IMR-90 (cell line): ENCODE data around the gene OSGEP.

Experiments
- CEBPB ChIP-seq: IDR thresholded peaks from 2 replicates; pipeline ENCODE4 v1.6.1; 2012; ENCODE audit warnings: low read depth, low read length, improper control_type of control experiment
- CHD1 ChIP-seq: IDR thresholded peaks from 2 replicates; pipeline ENCODE4 v1.6.1; 2012; ENCODE audit warnings: low read depth, low read length, improper control_type of control experiment
- CTCF ChIP-seq: conservative IDR thresholded peaks from 2 replicates; pipeline ENCODE4 v1.5.1; 2012; ENCODE audit warnings: mild to moderate bottlenecking, low read depth, low read length, improper control_type of control experiment
- MAZ ChIP-seq: IDR thresholded peaks from 2 replicates; pipeline ENCODE4 v1.6.1; 2012; ENCODE audit warnings: low read depth, mild to moderate bottlenecking, low read length, improper control_type of control experiment, moderate library complexity, borderline replicate concordance
- POLR2A ChIP-seq: IDR thresholded peaks from 2 replicates; pipeline ENCODE4 v1.6.1; 2012; ENCODE audit warnings: mild to moderate bottlenecking, low read depth, low read length
- SMC3 ChIP-seq: fragments of 150-350 bp; IDR thresholded peaks from 2 replicates; pipeline ENCODE4 v1.6.1; 2016; ENCODE audit warnings: low read depth, mild to moderate bottlenecking, antibody characterized with exemption, low read length, moderate library complexity

GRCh38 chr14:20503898-20504297, 49.3 kb upstream of the OSGEP start:
- no peak for TF ChIP-seq CTCF
- TF ChIP-seq MAZ = no peak
- no peak for TF ChIP-seq POLR2A
- TF ChIP-seq CHD1 = no peak
- no peak for TF ChIP-seq CEBPB
- no peak for TF ChIP-seq SMC3
